Hepatocyte (in vitro differentiated cells): Measurements from ENCODE around the gene SH3GL3. TPM values are rescaled to one million over a fixed set of nuclear protein-coding genes. Genes with fewer than 3 reads are reported as not detected.

ENCODE experiments used
- DNase-seq: peaks from one replicate; pipeline ENCODE4 v3.0.0-alpha.2; 2016; ENCODE audit warnings: low spot score
- H2AFZ ChIP-seq: fragments of 200-600 bp; sonication (generic); 2 replicates; pipeline ENCODE4 v1.6.0; 2016; ENCODE audit warnings: antibody characterized with exemption, mild to moderate bottlenecking
- H3K27ac ChIP-seq: fragments of 200-600 bp; sonication (generic); 2 replicates; pipeline ENCODE4 v1.5.1; 2016; ENCODE audit warnings: mild to moderate bottlenecking
- H3K27me3 ChIP-seq: fragments of 200-600 bp; sonication (generic); 2 replicates; pipeline ENCODE4 v1.6.1; 2016
- H3K36me3 ChIP-seq: fragments of 200-600 bp; sonication (generic); replicated peaks from 2 replicates; pipeline ENCODE4 v1.5.1; 2016; ENCODE audit warnings: low read depth; ENCODE audit not compliant: insufficient read depth
- H3K4me1 ChIP-seq: fragments of 200-600 bp; sonication (generic); 2 replicates; pipeline ENCODE4 v1.5.1; 2016; ENCODE audit warnings: mild to moderate bottlenecking, moderate library complexity; ENCODE audit not compliant: insufficient read depth
- H3K4me2 ChIP-seq: fragments of 200-600 bp; sonication (generic); 2 replicates; pipeline ENCODE4 v1.6.0; 2016
- H3K4me3 ChIP-seq: fragments of 200-600 bp; sonication (generic); 2 replicates; pipeline ENCODE4 v1.5.1; 2016; ENCODE audit warnings: mild to moderate bottlenecking
- H3K79me2 ChIP-seq: fragments of 200-600 bp; sonication (generic); 2 replicates; pipeline ENCODE4 v1.6.0; 2017; ENCODE audit warnings: mild to moderate bottlenecking
- H3K9me2 ChIP-seq: fragments of 200-600 bp; sonication (generic); replicated peaks from 2 replicates; pipeline ENCODE4 v1.6.0; 2017; ENCODE audit warnings: mild to moderate bottlenecking; ENCODE audit not compliant: insufficient read depth
- H3K9me3 ChIP-seq: fragments of 200-600 bp; sonication (generic); 2 replicates; pipeline ENCODE4 v1.5.1; 2016; ENCODE audit warnings: low read depth, mild to moderate bottlenecking
- H4K20me1 ChIP-seq: fragments of 200-600 bp; sonication (generic); 2 replicates; pipeline ENCODE4 v1.6.0; 2016; ENCODE audit warnings: mild to moderate bottlenecking; ENCODE audit not compliant: insufficient read depth, poor library complexity, severe bottlenecking
- CTCF ChIP-seq: fragments of 200-600 bp; sonication (generic); IDR thresholded peaks from 2 replicates; pipeline ENCODE4 v1.5.1; 2016; ENCODE audit warnings: antibody characterized with exemption, mild to moderate bottlenecking; ENCODE audit not compliant: poor library complexity
- EZH2 ChIP-seq: fragments of 200-600 bp; sonication (generic); IDR thresholded peaks from 2 replicates; pipeline ENCODE4 v1.6.1; 2016; ENCODE audit warnings: antibody characterized with exemption, mild to moderate bottlenecking, borderline replicate concordance
- EZH2phosphoT487 ChIP-seq: fragments of 200-600 bp; sonication (generic); IDR thresholded peaks from one replicate; pipeline ENCODE4 v1.6.1; 2018; ENCODE audit warnings: antibody characterized with exemption, mild to moderate bottlenecking, low read depth, moderate library complexity; ENCODE audit not compliant: unreplicated experiment, severe bottlenecking
- WGBS: methylation state at CpG from one replicate; pipeline ENCODE4 v1.1.6; 2016; ENCODE audit warnings: low lambda C conversion rate; ENCODE audit errors: missing lambda C conversion rate; 5-methylcytosine and 5-hydroxymethylcytosine counted together
- polyA plus RNA-seq: library from polyadenylated mRNA; unstranded; fragments of >200 nt; fragmentation: Nextera tagmentation; extraction: Ambion mirVana; gene quantifications from 2 replicates; pipeline ENCODE4 v1.2.1, GENCODE V29; 2016
- total RNA-seq: library from RNA; depleted of rRNA; stranded (reverse); fragments of >200 nt; gene quantifications from 2 replicates; pipeline ENCODE4 v1.2.3, GENCODE V29; 2014

SH3GL3 gene
- total and polyA plus RNA-seq, 2 experiments from 2014 or later, result 11.1 to 13.9 TPM

GRCh38 chr15:83422541-83422940, 24.6 kb upstream of the SH3GL3 start:
- no peaks in the 10 kb centered on the region for H3K79me2 ChIP-seq
- 75% methylated on average over 2 of the region's 2 CpGs for WGBS
- H3K9me2 ChIP-seq, result no peaks in the 10 kb centered on the region
- no peak overlapping the region for H3K4me2 ChIP-seq
- DNase-seq, result no peak
- H3K9me3 ChIP-seq, result no peaks in the 10 kb centered on the region
- no peaks in the 10 kb centered on the region for H4K20me1 ChIP-seq
- no peak overlapping the region for H3K27ac ChIP-seq
- no peak overlapping the region for H3K4me3 ChIP-seq
- TF ChIP-seq EZH2phosphoT487 (no peak), CTCF (no peak), EZH2 (no peak)
- H3K27me3 ChIP-seq, result no peaks in the 10 kb centered on the region
- no peaks in the 10 kb centered on the region for H3K36me3 ChIP-seq
- H2AFZ ChIP-seq, result no peak overlapping the region
- H3K4me1 ChIP-seq, result no peaks in the 10 kb centered on the region

DNA sequence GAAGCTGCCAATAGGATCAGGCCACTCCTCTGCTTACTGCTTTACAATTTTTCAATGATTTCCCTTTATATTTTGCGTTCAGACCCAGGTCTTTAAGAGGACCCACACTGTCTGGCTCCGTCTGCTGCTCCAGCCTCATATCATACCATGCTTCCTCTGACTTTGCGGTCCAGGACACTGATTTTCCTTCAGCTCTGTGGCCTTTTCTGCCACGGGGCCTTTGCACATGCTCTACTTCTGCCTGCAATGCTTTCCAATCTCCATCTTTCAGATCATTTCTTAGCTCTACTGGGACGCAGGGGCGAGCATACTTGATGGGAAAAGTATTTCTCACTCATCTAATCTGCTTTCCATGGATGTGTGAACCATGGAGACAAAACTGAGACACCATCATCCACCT, 23.0 kb upstream of the SH3GL3 start:
- no peaks in the 10 kb centered on the region for H3K4me1 ChIP-seq
- no peak for TF ChIP-seq EZH2phosphoT487
- no peak for TF ChIP-seq CTCF
- no peak for TF ChIP-seq EZH2
- no peak overlapping the region for H3K4me3 ChIP-seq
- no peaks in the 10 kb centered on the region for H3K9me3 ChIP-seq
- DNase-seq, result no peak
- H3K27me3 ChIP-seq, result no peaks in the 10 kb centered on the region
- H3K79me2 ChIP-seq, result no peaks in the 10 kb centered on the region
- H3K27ac ChIP-seq, result no peak overlapping the region
- no peaks in the 10 kb centered on the region for H3K36me3 ChIP-seq
- no peaks in the 10 kb centered on the region for H4K20me1 ChIP-seq
- 94% methylated on average over 6 of the region's 6 CpGs for WGBS
- H3K9me2 ChIP-seq, result no peaks in the 10 kb centered on the region
- H2AFZ ChIP-seq, result no peak overlapping the region
- H3K4me2 ChIP-seq, result no peak overlapping the region

GRCh38 chr15:83430441-83430840, 16.7 kb upstream of the SH3GL3 start:
- H3K36me3 ChIP-seq, result no peaks in the 10 kb centered on the region
- H2AFZ ChIP-seq, result no peak overlapping the region
- H3K4me1 ChIP-seq, result no peaks in the 10 kb centered on the region
- H3K9me2 ChIP-seq, result no peaks in the 10 kb centered on the region
- H3K9me3 ChIP-seq, result no peaks in the 10 kb centered on the region
- no peak overlapping the region for H3K4me3 ChIP-seq
- no peak overlapping the region for H3K27ac ChIP-seq
- DNase-seq, result no peak
- no peaks in the 10 kb centered on the region for H3K79me2 ChIP-seq
- H4K20me1 ChIP-seq, result no peaks in the 10 kb centered on the region
- H3K27me3 ChIP-seq, result no peaks in the 10 kb centered on the region
- no peak overlapping the region for H3K4me2 ChIP-seq
- 74% methylated on average over 3 of the region's 3 CpGs for WGBS
- TF ChIP-seq EZH2phosphoT487 (no peak), CTCF (no peak), EZH2 (no peak)

DNA sequence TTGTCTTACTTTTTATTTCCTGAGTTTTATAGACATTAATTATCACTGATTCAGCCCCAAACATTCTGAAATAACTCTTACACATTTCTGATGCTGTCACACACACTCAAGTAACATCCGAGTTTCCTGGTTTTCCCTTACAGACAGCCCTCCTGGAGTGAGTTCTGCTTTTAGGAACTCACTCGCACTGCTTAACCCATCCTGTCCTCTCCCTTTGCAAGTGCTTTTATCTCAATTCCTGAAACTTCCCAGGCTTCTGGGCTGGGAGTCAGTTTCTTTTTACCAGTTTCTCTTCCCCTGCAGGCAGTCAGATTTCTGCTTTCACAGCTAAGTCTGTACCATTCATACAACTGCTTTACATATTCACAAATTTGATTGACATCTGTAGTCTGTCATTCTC, 15.6 kb upstream of the SH3GL3 start:
- WGBS, result 49% methylated on average over 2 of the region's 2 CpGs
- no peaks in the 10 kb centered on the region for H4K20me1 ChIP-seq
- TF ChIP-seq EZH2 (no peak), CTCF (no peak), EZH2phosphoT487 (no peak)

More for the DNA sequence above, 15.6 kb upstream of the SH3GL3 start:
- no peak overlapping the region for H2AFZ ChIP-seq
- DNase-seq, result no peak
- no peak overlapping the region for H3K4me3 ChIP-seq
- no peaks in the 10 kb centered on the region for H3K79me2 ChIP-seq
- no peak overlapping the region for H3K4me2 ChIP-seq
- H3K27ac ChIP-seq, result no peak overlapping the region
- H3K9me3 ChIP-seq, result no peaks in the 10 kb centered on the region
- H3K9me2 ChIP-seq, result no peaks in the 10 kb centered on the region
- H3K27me3 ChIP-seq, result no peaks in the 10 kb centered on the region
- H3K4me1 ChIP-seq, result no peaks in the 10 kb centered on the region
- no peaks in the 10 kb centered on the region for H3K36me3 ChIP-seq
